ENCODE measurements around the gene UMODL1.

UMODL1 gene

DNA sequence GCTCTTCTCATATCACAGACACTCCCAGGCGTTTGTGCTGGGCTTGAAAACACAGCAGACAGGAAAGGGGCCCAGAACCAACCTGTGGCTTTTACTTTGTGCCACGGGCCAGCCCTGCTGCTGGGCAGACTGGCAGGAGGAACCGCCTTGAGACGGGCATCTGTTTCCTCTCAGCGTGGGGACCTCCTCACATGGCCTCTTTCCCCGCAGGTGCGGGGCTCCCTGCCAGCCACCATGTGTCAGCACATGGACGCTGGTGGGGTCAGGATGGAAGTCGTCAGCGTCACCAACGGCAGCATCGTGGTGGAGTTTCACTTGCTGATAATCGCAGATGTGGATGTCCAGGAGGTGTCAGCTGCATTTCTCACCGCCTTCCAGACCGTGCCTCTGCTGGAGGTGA lies 47.8 kb downstream of the UMODL1 start:
- DNase-seq = peak; percentile 77

DNA sequence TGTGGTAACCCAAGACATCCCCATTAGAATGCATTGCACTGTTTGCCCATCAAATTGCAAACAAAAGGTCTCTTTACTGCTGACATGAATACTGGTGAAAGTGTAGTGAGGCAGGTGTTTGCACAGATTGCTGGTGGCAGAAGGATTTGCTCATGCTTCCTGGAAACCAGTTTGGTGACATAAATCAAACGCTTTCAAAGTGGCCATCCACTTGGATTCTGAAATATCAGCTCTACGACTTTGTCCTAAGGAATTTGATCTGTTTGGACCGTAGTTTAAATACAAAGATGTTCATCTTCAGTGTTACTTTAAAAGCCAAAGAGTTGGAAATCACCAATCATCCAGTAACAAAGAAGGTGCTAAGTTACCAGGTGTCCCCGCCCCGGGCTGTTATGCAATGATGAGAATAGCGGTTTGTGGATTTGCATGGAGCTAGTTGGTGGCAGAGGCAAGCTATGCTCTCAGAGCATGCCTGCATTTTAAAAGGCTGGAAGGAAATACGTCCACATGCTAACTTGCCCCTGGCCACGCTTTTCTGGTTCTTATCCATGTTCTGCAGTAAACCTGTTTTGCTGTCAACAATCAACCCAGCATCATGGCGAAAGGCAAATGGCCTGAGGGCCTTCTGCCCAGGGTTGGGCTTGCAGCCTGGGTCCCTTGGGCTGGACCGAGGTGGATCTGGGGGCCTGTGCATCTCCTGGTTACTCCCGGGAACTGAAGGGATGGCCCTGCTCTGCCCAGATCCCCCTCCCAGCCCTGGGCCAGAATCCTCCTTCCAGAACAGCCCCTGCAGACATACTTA lies 49.2 kb downstream of the UMODL1 start:
- DNase-seq = peak; percentile 97

DNA sequence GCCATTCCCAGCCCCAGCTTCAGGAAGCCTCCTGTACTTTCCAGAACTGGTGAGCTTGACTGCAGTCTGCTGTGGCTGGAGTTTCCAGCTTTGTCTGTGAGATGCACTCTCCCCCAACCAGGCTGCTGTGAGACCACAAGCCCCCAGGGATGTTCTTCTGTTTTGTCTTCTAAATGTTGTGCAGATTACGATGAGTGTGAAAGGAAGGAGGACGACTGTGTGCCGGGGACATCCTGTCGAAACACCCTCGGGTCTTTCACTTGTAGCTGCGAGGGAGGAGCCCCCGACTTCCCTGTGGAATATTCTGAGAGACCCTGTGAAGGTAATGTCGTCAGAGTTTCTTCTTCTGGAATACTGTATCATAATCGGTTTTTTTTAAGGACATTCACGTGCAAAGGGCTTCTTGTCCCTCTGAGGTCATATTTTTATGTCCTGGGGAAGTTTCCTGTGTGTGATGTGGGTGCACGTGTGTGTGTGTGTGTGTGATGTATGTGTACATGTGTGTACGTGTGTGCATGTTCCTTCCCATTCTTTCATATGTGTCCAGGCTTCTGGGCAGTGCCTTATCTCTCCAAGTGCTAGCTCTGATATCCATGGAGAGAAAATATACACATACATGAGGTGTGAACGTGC lies 49.9 kb downstream of the UMODL1 start:
- DNase-seq = no peak

DNA sequence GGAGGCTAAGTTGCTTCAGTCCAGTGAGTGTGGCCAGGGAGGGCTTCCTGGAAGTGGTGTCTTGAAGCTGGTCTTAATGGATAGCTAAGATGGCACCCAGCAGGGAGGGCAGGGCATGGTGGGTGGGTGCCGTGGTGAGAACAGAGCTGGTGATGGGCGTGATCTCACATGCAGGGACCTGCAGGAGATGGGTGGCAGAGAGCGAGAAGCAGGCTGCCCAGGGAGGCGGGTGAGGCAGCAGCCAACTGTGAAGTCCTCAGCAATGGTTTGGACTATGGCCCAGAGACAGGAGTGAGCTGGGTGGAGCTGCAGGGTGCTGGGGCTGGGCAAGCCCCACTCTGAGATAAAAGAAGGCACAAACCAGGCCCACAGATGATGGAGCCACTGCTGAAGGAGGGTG lies 50.7 kb downstream of the UMODL1 start:
- DNase-seq = peak; percentile 73

DNA sequence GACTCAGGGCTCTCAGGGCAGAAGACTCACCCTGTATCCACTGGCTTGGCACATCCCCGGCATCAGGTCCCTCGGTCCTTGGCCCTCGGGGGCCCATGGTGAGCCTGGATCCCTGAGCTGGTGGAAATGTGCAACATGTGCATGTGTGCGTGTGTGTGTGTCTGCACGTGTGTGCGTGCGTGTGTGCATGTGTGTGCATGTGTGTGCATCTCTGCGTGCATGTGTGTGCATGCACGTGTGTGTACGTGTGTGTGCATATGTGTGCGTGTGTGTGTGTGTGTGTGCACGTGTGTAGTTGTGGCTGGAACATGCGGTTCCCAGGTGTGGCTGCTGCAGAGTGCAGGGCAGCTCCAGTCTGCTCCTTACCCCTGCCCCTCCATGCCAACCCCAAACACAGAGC lies 51.3 kb downstream of the UMODL1 start:
- DNase-seq = no peak

DNA sequence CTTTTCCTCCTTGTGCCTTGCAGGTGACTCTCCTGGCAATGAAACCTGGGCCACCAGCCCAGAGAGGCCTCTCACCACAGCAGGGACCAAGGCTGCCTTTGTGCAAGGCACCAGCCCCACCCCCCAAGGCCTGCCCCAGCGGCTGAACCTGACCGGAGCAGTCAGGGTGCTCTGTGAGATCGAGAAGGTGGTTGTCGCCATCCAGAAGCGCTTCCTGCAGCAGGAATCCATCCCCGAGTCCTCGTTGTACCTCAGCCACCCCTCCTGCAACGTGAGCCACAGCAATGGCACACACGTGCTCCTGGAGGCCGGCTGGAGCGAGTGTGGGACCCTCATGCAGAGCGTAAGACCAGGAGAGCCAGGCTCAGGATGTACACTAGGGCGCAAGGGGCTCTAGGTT lies 51.7 kb downstream of the UMODL1 start:
- peak; percentile 45 for DNase-seq

DNA sequence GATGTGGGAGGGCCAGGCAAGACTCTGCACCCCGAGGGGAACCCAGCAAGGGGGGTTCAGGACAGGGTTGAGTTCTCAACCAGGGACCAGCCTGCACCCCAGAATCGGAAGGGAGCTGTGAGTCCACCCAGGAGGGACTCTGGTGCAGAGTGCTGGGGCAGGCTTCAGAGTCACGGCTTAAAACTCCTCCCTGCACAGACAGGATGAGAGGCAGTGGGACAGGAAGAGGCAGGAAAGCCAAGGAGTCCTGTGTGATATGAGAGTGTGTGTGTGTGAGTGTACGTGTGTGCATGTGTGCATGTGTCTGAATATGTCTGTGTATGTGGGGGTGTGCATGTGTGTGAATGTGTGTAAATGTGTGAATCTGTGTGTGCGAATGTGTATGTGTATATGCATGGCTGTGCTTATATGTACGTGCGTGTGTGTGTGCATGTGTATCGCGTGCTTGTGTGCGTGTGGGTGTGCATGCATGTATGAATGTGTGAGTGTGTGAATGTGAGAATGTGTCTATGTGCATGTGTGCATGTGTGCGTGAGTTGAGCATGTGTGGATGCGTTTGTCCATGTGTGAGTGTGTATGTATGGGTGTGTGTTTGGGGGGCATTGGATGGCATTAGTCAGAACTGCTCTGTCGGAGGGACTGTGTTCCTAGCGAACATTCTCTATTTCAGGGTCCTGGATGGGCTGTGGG lies 52.2 kb downstream of the UMODL1 start:
- DNase-seq = no peak

DNA sequence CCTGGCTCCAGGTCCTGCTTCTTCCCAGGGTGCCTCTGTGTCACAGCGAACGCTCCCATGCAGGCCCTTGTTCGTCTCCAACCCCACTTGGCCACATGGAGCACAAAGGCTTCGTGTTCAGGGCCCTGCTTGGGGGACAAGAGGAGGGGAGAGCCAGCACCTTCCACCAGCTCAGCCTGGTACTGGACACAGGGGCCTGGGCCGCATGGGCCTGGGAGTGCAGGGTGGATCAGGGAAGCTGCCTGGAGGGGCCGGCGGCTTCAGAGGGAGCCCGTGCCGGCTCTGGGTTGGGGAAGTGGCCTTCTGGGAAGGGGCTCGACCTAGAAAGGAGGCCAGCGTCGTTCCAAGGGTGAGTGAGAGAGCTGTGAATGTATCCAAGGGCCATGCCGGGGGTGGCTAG lies 53.0 kb downstream of the UMODL1 start:
- no peak for DNase-seq

DNA sequence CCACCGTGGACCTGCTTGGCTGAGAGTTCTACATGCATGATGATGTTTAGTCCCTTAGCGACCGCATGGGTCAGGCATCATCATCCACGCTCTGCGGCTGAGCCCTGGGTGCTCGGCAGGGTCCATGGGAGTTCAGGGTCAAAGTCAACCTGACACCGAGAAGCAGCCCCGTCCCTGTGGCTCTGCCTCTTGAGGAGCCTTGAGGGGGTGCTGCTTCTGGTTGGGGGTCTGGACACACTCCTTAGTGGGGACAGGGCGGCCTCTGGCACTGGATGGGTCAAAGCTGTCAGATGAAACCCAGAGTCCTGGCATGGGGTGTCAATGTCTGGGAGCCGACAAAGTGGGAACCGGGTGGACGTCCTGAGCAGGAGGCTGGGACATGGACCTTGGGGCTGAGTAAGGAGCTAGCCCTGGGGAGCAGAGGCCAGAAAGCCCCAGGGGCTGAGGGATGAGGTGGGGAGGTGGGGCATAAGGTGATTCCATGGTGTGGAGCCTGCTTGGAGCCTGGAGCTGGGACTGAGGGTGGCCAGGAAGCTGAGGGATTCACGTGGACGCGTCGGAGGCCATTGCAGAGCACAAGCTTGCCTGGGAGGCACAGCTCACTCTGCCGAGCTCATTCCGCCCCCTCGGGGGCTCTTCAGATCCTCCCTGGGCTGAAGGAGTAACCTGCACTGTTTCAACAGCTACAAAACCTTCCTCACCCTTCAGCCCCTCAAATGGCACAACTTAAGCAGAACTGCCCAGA lies 53.9 kb downstream of the UMODL1 start:
- no peak for DNase-seq

DNA sequence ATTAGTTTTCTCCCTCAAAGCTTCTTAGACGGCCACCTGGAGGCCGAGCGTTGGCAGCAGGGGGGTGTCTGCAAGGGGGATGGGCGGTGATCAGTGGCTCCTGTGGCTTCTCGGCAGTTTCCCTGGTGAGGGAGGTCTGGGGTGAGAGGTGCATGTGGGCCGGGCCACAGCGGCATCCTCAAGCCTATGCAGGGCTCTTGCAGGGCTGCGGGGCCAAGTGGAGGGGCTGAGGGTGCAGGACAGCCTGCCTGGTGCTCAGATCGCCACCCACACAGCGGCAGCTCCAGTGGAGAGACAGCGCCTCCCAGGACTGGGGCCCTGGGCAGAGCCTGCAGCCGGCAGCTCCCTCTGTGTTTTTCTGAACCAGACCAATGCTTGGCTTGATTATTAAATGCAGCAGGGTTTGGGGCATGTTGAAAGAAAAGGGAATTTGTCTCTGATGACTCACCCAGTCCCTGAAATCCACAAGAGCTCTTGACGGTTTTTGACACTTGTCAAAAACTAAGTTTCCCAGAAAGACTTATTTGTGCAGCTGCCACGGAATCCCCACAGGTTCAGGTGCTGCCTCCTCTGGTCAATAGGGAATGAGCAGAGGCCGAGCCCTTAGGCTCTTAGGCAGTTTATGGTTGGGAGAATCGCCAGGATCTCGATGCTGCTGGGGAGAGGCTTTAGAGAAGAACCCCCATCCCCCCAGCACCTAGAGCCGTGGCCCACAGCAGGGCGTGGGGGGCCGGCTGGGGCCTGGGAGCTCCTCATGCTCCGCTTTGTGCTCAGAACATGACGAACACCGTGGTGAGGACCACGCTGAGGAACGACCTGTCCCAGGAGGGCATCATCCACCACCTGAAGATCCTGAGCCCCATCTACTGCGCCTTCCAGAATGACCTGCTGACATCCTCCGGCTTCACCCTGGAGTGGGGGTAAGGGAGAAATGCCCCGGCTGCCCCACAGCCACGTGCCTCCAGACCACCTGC lies 54.7 kb downstream of the UMODL1 start:
- peak; percentile 39 for DNase-seq

DNA sequence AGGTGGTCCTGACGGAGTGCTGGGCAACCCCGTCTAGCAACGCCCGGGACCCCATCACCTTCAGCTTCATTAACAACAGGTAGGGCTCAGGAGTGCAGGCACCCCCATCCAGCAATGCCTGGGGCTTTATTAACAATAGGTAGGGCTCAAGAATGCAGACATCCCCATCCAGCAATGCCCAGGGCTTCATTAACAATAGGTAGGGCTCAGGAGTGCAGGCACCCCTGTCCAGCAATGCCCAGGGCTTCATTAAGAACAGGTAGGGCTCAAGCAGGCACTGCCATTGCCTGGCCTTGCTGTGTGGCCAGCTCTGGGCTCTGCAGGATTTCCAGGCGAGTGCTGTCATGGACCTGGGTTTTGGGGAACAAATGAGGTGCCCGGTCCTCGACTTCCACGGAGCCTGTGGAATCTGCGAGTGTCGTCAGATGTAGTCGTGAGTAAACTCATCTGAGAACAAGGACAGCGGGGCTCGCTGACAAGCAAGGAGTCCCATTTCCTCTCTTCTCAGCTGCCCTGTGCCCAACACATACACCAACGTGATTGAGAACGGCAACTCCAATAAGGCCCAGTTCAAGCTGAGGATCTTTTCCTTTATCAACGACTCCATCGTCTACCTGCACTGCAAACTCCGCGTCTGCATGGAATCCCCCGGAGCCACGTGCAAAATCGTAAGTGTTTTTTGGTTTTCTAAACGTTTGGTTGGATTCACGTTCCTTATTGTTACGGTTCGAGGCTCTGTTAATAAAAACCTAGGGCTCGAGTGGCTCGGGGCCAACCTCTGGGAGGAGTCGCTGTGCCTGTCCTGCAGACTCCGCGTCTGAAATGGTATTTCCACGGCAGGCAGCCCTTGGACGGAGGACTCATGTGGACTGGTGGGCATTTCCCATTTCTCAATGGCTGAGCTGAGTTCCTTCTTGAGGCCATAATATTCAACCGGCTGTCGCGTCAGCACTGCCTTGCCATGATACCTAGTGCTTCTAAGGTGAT lies 56.3 kb downstream of the UMODL1 start:
- no peak for DNase-seq

DNA sequence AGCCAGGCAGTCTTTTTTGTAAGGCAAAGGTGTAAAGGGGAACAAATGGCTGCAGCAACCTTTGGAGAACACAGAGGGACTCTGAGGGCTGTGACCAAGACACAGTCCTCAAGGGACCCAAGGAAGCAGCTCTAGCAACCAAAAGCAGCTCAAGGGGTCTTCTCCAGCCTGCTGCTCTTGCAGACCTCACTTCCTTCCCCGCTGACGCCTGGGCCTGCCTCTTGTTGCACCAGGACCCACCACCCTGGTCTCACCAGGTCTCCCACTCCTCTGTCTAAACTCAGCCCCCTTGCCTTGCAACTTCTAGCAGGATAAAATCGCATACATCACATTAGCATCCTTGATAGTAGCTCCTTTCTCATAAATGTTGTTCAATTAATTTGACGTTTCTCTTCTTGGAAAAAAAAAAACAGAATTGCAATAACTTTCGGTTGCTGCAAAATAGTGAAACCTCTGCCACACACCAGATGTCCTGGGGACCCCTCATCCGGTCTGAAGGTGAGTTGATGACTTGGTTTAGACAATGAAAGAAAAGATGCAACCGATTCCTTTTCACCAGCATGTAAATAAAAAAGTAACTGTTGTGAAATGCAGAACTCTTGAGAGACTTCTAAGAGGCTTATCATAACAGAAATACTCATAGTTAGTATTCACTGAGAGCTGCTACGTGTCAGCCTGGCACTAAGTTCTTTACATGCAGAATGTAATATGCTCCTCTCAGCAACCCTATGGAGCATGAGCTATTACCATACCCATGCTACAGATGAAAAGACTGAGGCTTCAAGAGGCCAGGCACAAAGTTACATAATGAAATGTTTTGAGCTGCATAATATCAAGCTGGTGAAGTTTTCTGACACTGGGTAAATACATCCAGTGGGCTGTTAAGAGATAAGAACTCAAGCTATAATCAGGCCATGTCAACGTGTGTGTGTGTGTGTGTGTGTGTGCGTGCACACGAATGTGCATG lies 58.5 kb downstream of the UMODL1 start:
- DNase-seq = no peak

DNA sequence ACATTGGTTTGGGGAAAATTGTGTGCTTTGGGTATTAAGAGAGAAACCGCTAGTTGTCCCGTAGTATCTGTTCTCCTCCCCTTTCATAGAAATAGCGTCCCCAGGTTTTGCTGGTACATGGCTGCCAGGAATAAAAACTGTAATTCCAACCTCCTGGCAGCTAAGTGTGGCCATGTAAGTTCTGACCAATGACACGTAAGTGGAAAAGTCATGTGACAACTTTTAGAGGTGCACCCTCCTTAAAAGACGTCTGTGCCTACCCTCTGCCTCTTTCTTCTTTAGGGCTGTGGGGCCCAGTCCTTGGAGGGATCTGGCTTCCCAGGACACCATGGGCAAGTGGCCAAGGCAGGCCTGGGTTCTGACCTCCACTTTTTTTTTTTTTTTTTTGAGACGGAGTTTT lies 59.3 kb downstream of the UMODL1 start:
- DNase-seq = no peak

DNA sequence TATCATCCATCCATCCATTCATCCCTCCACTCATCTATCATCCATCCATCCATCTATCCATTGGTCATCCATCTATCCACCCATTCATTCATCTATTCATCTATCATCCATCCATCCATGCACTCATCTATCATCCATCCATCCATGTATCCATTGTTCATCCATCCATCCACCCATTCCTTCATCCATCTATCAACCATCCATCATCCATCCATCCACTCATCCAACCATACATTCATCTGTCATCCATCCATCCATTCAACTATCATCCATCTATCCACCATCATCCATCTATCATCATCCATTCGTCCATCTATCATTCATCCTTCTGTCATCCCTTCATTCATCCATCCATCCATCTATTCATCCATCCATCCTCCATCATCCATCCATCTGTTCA lies 61.1 kb downstream of the UMODL1 start:
- no peak for DNase-seq

DNA sequence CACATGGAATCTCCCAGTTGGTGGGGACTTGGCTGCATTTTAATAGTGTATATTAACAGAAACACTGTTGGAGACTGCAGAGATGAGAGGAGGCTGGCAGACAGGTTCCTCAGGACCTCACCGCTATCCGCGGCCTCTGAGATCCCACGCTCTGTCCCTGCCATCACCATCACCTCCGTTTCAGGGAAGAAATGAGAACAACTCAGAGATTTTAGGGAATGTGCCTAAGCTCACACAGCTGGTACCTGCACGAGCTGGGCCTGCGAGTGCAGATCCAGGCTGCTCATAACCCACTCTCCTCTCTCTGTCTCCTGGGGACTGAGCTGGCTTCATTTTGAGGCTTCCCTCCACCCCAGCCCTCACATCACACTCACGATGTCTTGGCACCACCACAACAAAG lies 62.0 kb downstream of the UMODL1 start:
- no peak for DNase-seq

DNA sequence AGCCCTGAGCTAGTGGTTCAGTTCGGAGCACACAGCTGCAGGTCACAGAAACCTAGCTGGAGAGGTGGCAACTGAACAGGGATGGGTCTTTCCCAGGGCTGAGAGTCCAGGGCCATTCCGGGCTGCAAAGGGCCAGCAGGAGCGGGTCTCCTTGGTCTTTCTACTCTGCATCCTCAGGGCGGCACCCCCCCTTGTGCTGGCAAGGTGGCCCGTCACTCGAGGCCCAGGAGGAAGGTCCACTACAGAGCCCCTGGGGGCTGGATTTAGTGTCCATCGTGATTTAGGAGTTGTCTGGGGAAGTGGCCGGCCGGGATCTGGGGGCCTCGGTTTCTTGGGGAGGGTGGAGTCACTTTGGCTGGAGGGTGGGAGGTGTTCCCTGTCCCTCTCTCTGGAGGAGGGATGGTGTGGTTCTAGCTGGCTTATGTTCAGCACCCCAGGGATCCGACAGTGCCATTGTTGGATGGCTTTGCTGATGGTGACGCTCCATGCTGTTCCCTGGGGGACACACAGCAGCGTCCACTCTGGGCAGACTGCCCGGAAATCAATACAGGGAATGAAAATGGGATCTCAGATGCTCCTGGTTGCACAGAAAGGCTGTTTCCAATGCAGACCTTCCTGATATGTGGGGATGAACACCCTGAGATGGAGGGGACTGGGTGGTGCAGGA lies 64.4 kb downstream of the UMODL1 start:
- peak; percentile 85 for DNase-seq

DNA sequence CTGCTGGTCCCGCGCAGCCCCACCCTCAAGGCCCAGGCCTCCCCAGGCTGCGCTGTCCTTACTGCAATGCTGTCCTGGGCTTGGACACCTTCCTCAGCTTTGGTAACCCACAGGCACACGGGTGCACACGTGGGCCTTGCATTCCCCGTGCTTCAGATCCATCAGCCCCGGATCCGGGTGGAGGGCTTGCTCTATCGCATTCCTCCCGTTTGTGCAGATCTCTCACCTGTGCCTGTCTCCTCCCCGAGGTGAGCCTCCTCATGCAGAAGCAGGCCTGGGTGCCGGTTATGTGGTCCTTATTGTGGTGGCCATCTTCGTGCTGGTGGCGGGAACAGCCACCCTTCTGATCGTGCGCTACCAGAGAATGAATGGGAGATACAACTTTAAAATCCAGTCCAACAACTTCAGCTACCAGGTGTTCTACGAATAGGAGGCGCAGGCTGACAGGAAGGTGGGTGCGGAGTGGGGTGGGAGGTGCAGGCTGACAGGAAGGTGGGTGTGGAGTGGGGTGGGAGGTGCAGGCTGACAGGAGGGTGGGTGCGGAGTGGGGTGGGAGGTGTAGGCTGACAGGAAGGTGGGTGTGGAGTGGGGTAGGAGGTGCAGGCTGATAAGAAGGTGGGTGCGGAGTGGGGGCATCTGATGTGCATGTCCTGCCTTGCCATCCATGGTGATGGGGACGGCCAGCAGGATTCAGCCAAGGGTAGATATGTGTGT lies 66.2 kb downstream of the UMODL1 start:
- no peak for DNase-seq

DNA sequence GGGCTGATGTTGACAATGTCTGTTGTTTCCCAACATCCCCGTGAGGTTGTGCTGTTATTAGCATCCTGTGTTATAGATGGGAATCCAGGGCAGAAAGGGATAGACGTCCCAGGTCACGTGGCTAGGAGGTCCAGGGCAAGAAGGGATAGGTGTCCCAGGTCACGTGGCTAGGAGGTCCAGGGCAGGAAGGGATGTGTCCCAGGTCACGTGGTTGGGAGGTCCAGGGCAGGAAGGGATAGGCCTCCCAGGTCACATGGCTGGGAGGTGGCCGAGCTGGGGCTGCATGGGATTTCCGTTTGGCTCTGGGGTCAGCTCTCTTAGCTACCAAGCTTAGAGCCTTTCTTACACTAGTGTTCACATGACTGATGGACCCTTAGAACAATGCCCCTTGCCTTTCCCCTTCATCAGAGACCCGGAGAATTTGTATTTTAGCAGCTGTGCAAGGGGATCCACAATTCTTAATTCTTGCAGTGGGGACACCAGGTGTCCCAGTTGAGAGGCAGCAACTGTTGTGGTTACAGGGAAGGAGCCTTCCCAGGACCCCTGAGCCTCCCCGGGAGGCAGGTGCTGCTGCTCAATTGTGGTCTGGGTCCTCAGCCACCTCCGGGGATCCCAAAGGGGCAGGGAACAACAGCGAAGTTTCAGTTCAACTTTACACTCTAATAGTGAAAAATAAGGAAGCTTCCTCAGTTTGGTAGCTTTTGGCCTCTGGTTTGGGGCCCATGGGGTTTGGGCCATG lies 69.2 kb downstream of the UMODL1 start:
- no peak for DNase-seq

All from NCI-H1092 treated with DMSO at 0.1 percent for 48 hours (cell line).